T1000 (cell line): ENCODE measurements around the gene PLA2G10.
"Not testable (repeated sequence)": the region's sequence is repeated elsewhere in the genome, so short reads cannot be mapped to it uniquely, and the experiment has no call there.

Source experiments
- DNase-seq: peaks from one replicate; lab custom pipeline; 2025; ENCODE audit warnings: mixed read lengths; lab: John Stamatoyannopoulos, UW

PLA2G10 gene, protein sequence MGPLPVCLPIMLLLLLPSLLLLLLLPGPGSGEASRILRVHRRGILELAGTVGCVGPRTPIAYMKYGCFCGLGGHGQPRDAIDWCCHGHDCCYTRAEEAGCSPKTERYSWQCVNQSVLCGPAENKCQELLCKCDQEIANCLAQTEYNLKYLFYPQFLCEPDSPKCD

DNA sequence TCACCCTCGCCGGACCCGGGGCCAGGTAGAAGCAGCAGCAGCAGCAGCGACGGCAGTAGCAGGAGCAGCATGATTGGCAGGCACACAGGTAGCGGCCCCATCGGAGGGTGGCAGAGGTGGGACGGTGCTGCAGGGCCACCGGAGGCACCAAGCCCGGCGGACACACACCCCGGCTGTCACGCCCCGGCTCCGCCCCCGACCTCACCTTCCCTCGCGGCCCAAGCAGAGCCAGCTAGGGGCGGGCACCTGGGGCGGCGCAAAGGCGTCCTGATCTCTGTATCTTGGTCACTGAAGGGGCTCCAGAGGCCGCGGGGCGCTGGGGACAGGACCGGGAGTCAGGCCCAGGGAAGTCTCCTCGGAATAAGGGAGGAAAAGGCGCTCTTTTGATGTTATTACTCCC, at the start of gene PLA2G10:
PLA2G10 (minus strand) TSS at position 180 of the 400 bp plus-strand sequence; CDS start at position 101, 79 bp downstream.
- not testable (repeated sequence) for DNase-seq

DNA sequence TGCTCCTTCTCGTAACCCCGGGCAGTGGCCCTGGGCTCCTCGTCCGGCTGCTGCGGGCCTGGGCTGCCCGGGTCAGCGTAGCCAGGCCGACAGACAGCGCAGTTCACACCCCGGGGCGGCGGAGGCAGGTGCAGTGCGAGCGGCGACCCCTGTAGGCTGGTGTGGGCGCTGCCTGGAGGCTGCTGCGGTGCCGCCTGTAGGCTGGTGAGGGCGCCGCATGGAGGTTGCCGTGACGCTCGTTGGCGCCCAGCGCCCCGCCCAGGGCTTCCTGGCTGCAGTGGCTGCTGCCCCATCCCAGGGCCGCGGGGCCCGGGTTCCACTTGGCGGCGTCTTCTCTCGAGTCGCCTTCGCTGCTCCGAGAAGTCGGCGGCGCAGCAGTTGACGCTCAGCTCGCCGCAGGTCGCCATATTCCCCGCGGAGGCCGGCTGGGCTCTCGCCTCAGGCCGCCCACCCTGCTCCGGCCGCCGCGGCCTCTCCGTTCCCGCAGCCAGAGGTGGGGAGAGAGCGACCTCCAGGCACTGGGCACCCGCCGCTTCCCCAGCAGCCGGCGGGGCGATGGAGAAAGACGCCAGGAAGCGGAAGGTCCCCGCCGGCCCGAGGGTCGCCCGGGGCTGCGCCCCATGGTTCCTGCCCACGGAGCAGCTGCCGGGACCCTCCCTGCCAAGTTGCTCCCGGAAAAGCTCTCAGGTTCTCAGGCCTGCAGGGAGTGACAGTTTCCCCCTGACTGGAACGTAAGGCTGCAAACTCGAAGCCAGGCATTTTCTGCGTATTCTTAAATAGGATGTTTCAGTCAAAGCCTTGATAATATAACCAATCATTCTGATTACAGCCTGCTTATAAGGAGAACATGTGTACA, 48.4 kb upstream of the PLA2G10 start, which contains the start of gene NPIPA2:
NPIPA2 (plus strand) TSS at position 261 of the 856 bp plus-strand sequence. CDS start 5,533 bp downstream, outside the sequence.
- DNase-seq, result not testable (repeated sequence)

DNA sequence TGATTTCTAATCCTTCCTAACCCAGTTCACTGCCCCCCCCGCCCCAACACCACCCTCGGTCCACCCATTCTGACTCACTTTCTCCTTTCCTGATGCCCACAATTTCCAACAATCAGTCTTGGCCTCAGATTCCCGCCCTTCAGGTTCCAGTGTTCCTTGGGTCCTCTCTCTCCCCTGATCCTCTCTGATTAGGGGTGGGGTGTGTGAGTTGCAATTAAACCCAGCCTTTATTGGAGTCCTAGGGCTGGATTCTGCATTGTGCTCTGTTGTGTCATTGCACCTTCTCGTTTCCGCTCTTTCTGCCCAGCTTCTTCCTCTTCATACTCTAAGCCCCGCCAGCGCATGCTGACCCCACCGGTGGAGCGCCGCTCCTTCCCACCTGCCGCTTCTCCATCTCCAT, 47.7 kb upstream of the PLA2G10 start:
- DNase-seq, result not testable (repeated sequence)

DNA sequence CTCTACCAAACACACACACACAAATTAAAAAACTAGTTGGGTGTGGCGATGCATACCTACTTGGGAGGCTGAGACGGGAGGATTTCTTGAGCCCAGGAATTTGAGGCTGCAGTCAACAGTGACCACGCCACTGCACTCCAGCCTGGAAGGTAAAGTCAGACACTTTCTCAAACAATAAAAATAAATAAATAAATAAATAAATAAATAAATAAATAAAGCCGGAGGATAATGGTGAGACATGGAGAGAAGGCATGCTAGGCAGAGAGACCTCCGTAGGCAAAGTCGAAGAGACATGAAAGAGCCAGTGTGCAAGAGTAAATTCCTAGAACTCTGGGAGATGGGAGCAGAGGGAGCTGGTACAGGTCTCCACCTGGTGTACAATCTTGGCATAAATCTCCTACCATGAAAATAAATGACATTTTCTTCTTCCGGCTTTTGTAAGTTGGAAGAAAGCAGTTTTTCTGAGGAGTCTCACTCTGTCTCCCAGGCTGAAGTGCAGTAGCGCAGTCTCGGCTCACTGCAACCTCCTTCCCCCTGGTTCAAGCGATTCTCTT, 46.8 kb upstream of the PLA2G10 start:
- DNase-seq, result not testable (repeated sequence)

DNA sequence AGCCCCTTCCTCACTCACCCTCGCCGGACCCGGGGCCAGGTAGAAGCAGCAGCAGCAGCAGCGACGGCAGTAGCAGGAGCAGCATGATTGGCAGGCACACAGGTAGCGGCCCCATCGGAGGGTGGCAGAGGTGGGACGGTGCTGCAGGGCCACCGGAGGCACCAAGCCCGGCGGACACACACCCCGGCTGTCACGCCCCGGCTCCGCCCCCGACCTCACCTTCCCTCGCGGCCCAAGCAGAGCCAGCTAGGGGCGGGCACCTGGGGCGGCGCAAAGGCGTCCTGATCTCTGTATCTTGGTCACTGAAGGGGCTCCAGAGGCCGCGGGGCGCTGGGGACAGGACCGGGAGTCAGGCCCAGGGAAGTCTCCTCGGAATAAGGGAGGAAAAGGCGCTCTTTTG, 39.1 kb upstream of the PLA2G10 start:
- not testable (repeated sequence) for DNase-seq

DNA sequence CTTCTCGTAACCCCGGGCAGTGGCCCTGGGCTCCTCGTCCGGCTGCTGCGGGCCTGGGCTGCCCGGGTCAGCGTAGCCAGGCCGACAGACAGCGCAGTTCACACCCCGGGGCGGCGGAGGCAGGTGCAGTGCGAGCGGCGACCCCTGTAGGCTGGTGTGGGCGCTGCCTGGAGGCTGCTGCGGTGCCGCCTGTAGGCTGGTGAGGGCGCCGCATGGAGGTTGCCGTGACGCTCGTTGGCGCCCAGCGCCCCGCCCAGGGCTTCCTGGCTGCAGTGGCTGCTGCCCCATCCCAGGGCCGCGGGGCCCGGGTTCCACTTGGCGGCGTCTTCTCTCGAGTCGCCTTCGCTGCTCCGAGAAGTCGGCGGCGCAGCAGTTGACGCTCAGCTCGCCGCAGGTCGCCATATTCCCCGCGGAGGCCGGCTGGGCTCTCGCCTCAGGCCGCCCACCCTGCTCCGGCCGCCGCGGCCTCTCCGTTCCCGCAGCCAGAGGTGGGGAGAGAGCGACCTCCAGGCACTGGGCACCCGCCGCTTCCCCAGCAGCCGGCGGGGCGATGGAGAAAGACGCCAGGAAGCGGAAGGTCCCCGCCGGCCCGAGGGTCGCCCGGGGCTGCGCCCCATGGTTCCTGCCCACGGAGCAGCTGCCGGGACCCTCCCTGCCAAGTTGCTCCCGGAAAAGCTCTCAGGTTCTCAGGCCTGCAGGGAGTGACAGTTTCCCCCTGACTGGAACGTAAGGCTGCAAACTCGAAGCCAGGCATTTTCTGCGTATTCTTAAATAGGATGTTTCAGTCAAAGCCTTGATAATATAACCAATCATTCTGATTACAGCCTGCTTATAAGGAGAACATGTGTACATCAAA, 9.3 kb upstream of the PLA2G10 start, which contains the start of gene NPIPA3:
NPIPA3 (plus strand) TSS at position 256 of the 856 bp plus-strand sequence. CDS start 5,533 bp downstream, outside the sequence.
- not testable (repeated sequence) for DNase-seq

DNA sequence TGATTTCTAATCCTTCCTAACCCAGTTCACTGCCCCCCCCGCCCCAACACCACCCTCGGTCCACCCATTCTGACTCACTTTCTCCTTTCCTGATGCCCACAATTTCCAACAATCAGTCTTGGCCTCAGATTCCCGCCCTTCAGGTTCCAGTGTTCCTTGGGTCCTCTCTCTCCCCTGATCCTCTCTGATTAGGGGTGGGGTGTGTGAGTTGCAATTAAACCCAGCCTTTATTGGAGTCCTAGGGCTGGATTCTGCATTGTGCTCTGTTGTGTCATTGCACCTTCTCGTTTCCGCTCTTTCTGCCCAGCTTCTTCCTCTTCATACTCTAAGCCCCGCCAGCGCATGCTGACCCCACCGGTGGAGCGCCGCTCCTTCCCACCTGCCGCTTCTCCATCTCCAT, 8.6 kb upstream of the PLA2G10 start:
- not testable (repeated sequence) for DNase-seq

DNA sequence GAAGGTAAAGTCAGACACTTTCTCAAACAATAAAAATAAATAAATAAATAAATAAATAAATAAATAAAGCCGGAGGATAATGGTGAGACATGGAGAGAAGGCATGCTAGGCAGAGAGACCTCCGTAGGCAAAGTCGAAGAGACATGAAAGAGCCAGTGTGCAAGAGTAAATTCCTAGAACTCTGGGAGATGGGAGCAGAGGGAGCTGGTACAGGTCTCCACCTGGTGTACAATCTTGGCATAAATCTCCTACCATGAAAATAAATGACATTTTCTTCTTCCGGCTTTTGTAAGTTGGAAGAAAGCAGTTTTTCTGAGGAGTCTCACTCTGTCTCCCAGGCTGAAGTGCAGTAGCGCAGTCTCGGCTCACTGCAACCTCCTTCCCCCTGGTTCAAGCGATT, 7.8 kb upstream of the PLA2G10 start:
- DNase-seq, result not testable (repeated sequence)

DNA sequence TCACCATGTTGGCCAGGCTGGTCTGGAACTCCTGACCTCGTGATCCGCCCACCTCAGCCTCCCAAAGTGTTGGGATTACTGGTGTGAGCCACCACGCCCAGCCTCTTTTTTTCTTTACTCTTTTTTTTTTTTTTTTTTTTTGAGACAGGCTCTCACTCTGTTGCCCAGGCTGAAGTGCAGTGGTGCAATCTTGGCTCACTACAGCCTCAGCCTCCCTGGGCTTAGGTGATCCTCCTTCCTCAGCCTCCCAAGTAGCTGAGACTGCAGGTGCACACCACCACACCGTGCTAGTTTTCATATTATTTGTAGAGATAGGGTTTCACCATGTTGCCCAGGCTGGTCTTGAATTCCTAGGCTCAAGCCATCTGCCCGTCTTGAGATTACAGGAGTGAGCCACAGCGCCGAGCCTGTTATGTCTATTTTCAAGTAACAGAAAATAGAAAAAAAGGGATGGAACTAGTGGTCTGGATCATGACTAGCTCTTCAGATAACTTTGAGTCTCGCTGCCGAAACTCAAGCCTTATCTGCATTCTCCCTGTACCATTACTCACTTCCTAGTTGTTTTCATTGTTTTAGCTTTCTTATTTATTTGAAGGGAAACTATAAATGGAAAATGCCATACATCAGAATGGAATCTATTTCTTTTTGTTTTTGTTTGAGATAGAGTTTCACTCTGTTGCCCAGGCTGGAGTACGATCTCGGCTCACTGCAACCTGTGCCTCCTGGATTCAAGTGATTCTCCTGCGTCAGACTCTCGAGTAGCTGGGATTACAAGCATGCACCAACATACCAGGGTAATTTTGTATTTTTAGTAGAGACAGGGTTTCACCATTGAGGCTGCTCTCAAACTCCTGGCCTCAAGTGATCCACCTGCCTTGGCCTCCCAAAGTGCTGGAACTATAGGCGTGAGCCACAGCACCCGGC, 8.0 kb downstream of the PLA2G10 start:
- not testable (repeated sequence) for DNase-seq

DNA sequence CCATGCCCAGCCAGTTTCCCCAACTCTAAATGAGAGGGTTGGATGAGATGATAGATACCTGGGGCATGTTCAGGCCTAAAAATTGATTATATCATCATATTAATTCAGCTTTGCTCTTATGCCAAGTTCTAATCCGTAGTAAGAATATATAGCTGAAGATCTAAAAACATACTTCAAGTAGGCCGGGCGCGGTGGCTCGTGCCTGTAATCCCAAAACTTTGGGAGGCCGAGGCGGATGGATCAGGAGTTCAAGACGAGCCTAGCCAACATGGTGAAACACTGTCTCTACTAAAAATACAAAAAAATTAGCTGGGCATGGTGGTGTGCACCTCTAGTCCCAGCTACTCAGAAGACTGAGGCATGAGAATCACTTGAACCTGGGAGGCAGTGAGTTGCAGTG, 12.0 kb downstream of the PLA2G10 start:
- DNase-seq, result no peak

DNA sequence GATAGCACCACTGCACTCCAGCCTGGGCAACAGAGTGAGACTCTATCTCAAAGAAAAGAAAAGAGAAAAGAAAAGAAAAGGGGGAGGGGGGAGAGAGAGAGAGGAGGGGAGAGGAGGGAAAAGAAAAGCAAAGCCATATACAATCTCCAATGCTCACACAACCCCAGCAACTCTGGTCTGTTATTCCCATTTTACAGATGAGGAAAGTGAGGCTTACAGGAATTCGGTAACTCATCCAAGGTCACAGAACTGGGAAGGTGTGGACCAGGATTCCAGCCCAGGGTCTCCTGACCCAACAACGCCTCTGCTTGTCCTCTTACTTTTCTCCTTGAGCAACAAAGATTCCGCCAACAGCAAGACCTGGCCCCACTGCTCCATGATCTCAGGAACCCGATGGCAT, 13.0 kb downstream of the PLA2G10 start:
- DNase-seq, result no peak

DNA sequence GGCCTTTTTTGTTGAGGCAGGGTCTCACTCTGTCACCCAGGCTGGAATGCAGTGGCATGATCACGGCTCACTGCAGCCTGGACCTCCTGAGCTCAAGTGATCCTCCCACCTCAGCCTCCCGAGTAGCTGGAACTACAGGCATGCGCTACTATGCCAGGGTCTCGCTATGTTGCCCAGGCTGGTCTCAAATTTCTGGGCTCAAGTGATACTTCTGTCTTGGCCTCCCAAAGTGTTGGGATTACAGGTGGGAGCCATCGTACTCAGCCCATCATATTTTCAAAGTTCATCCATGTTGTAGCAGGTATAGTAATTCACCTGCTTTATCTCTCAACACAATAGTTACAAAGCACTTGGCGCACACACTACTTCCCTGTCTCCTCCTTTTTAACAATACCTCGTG, 13.7 kb downstream of the PLA2G10 start:
- DNase-seq, result not testable (repeated sequence)

DNA sequence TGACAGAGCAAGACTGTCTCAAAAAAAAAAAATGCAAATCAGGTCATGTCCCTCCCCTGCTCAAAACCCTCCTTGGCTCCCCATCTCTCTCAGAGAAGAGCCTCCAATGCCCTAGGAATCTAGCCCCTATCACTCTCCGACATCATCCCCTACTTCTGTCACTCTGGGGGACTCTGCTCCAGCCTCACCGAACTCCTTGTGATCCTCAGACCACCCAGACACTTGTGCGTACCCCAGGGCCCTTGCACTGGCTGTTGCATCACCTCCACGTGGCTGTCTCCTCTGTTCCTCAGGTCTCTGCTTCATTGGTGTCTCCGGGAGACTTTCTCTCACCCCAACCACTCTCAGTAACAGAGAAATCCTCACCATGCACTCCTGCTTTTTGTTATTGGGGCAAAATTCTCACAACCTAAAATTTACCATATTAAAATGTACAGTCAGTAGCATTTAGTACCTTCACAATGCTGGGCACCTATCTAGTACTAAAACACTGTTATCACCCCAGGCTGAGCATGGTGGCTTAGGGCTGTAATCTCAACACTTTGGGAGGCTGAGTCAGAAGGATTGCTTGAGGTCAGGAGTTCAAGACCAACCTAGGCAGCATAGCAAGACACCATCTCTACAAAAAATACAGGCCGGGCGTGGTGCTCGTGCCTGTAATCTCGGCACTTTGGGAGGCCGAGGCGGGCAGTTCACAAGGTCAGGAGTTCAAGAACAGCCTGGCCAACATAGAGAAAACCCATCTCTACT, 15.2 kb downstream of the PLA2G10 start:
- DNase-seq, result no peak

DNA sequence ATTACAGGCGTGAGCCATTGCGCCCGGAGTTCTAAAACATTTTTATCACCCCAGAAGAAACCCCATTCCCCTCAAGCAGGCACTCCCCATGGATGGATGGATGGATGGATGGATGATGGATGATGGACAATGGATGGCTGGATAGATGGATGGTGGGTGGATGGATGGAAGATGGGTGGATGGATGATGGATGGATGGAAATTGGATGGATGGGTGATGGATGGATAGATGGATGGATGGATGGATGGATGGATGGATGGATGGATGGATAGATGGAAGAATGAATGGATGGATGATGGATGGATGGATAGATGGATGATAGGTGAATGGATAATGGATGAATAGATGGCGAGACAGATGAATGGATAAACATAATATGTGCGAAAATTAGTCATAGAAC, 16.5 kb downstream of the PLA2G10 start:
- no peak for DNase-seq

DNA sequence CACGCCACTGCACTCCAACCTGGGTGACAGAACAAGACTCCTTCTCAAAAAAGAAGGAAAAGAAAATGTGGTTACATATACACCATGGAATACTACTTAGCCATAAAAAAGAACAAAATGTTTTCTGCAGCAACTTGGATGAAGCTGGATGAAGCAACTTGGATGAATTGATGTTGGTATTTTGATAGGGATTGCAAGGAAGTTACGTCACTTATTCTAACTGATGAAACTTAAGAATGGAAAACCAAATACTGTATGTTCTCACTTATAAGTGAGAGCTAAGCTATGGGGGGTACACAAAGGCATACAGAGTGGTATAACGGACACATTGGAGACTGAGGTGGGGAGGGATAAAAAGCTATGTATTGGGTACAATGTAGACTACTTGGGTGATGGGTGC, 17.5 kb downstream of the PLA2G10 start:
- DNase-seq, result no peak

DNA sequence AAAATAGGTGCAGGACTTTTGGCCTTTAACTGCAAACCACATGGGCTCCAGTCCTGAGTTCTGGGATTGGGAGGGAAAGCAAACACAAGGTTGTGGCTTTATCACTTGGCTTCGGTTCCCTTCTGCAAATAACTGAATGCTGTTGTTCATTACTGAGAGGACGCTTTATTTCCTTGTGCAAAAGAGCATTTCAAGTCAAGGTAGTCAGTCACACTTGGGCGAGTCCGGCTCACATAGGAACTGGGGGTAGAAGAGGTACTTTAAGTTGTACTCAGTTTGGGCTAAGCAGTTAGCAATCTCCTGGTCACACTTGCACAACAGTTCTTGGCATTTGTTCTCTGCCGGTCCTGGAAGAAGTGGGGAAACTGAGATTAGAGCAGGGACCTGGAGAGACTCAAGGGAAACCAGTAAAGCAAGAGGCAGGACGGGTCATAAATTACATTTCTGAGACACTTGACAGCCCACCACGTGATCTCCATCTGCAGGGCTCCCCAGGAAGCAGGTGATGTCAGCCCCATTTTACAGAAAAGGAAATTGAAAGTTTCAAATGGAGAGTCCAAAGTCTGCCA, 21.6 kb downstream of the PLA2G10 start:
- DNase-seq, result no peak

DNA sequence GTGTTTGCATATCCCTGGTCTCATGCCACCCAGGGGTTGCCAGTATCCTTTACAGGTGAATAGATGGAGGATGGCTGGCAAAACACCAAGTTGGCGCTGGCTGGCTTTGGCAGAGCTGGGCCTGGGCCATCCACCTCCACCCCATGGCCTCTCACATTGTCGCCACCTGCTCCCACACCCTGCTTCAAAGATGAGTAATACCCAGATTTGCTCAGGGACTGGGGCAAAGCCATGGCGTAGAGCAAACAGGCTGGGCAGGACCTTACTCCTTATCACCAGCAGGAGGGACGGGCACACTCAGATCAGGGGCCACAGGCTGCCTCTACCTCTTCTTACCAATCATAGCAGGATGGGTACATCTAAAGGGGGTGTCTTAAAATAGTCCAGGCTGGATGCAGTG, 24.3 kb downstream of the PLA2G10 start:
- no peak for DNase-seq

DNA sequence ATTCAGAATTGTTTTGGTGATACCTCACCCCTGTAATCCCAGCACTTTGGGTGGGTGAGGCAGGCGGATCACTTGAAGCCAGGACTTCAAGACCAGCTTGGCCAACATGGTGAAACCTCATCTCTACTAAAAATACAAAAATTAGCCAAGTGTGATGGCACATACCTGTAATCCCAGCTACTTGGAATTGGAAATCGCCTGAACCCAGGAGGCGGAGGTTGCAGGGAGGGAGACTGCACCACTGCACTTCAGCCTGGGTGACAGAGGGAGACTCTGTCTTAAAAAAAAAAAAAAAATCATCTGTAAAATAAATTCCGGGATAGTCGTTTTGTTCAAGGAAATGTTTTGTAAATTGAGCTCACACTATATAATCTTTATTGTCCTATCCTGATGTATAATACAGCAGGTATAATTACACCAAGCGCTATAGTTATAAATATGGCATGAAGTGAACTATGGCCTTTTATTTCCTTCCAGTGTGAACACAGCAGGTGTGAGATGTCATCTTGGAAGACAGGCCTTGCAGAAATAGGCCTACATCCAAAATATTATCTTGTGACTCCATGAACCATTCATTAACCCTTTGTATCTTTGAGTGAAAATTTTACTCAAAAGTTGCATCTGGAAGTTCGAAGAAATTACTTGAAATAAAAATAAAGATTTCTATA, 25.4 kb downstream of the PLA2G10 start:
- no peak for DNase-seq
